ENCODE results near the gene CYCS.

Gene CYCS

DNA sequence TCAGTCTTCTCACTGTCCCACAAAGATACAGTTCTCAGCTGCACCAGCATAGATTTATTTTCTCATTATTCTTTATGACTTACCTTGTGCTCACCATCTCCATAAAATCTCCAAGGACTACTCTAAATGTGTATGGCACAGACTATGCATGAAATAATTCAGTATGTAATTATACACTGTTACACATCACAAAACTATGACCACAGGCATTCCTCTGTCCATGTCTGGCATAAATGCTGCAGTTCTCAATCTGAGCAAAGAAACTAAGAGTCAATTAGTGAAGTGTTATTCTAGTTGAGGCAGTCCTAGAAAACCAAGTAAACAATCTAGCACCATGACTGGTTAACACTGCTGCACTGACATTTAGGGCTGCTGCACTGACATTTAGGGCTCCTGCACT is 2.7 kb downstream of the CYCS start:
- Histone ChIP-seq H3K27ac (ENCODE audit: low read depth, low read length, poor library complexity, severe bottlenecking) (no peak overlapping the region), H2AFZ (ENCODE audit: low read length) (no peak overlapping the region), H3K27me3 (ENCODE audit: insufficient read depth, low read length) (no peaks in the 10 kb centered on the region), H3K9me3 (ENCODE audit: low read length) (no peaks in the 10 kb centered on the region), H3K9ac (ENCODE audit: low read length) (no peak overlapping the region), H3K4me2 (ENCODE audit: low read length) (no peak overlapping the region), H3K4me1 (ENCODE audit: insufficient read depth, low read length, severe bottlenecking) (peaks cover 54% of the 10 kb centered on the region), H3K4me3 (ENCODE audit: low read depth, low read length, poor library complexity, severe bottlenecking) (no peak overlapping the region), H4K20me1 (ENCODE audit: insufficient read depth, low read length) (no peaks in the 10 kb centered on the region), H3K9me2 (ENCODE audit: low read depth, low read length) (no peaks in the 10 kb centered on the region), H3K36me3 (ENCODE audit: insufficient read depth, low read length) (peaks cover 56% of the 10 kb centered on the region), H3F3A (ENCODE audit: insufficient read depth, low read length) (no peaks in the 10 kb centered on the region), H3K79me2 (ENCODE audit: insufficient read depth, low read length) (peaks cover 22% of the 10 kb centered on the region)
- TF ChIP-seq EZH2 (IDR thresholded peaks at IDR 0.05; ENCODE audit: borderline replicate concordance, low read length): no peak
- TF ChIP-seq, protein P1, sequence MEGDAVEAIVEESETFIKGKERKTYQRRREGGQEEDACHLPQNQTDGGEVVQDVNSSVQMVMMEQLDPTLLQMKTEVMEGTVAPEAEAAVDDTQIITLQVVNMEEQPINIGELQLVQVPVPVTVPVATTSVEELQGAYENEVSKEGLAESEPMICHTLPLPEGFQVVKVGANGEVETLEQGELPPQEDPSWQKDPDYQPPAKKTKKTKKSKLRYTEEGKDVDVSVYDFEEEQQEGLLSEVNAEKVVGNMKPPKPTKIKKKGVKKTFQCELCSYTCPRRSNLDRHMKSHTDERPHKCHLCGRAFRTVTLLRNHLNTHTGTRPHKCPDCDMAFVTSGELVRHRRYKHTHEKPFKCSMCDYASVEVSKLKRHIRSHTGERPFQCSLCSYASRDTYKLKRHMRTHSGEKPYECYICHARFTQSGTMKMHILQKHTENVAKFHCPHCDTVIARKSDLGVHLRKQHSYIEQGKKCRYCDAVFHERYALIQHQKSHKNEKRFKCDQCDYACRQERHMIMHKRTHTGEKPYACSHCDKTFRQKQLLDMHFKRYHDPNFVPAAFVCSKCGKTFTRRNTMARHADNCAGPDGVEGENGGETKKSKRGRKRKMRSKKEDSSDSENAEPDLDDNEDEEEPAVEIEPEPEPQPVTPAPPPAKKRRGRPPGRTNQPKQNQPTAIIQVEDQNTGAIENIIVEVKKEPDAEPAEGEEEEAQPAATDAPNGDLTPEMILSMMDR (IDR thresholded peaks at IDR 0.05; ENCODE audit: low read length): no peak

DNA sequence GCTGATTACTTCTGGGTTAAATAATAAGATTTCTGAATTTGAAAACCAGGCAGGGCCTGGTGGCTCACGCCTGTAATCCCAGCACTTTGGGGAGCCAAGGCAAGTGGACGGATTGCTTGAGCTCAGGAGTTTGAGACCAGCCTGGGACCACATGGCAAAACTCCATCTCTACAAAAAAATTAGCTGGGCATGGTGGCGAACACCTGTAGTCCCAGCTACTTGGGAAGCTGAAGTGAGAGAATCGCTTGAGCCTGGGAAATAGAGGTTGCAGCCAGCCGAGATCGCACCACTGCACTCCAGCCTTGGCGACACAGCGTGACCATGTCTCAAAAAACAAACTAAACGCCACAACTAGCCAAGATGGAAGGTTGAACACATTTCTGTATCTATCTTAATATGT is 3.5 kb downstream of the CYCS start:
- Histone ChIP-seq H3K4me3 (ENCODE audit: low read depth, low read length, poor library complexity, severe bottlenecking) (no peak overlapping the region), H3K79me2 (ENCODE audit: insufficient read depth, low read length) (peaks cover 22% of the 10 kb centered on the region), H2AFZ (ENCODE audit: low read length) (no peak overlapping the region), H3K27ac (ENCODE audit: low read depth, low read length, poor library complexity, severe bottlenecking) (no peak overlapping the region), H4K20me1 (ENCODE audit: insufficient read depth, low read length) (no peaks in the 10 kb centered on the region), H3K27me3 (ENCODE audit: insufficient read depth, low read length) (no peaks in the 10 kb centered on the region), H3F3A (ENCODE audit: insufficient read depth, low read length) (no peaks in the 10 kb centered on the region), H3K9ac (ENCODE audit: low read length) (no peak overlapping the region), H3K4me2 (ENCODE audit: low read length) (no peak overlapping the region), H3K9me2 (ENCODE audit: low read depth, low read length) (no peaks in the 10 kb centered on the region), H3K36me3 (ENCODE audit: insufficient read depth, low read length) (peaks cover 56% of the 10 kb centered on the region), H3K4me1 (ENCODE audit: insufficient read depth, low read length, severe bottlenecking) (peaks cover 55% of the 10 kb centered on the region), H3K9me3 (ENCODE audit: low read length) (no peaks in the 10 kb centered on the region)
- no peak for TF ChIP-seq EZH2 (IDR thresholded peaks at IDR 0.05; ENCODE audit: borderline replicate concordance, low read length)
- TF ChIP-seq, protein P1 (IDR thresholded peaks at IDR 0.05; ENCODE audit: low read length): no peak

DNA sequence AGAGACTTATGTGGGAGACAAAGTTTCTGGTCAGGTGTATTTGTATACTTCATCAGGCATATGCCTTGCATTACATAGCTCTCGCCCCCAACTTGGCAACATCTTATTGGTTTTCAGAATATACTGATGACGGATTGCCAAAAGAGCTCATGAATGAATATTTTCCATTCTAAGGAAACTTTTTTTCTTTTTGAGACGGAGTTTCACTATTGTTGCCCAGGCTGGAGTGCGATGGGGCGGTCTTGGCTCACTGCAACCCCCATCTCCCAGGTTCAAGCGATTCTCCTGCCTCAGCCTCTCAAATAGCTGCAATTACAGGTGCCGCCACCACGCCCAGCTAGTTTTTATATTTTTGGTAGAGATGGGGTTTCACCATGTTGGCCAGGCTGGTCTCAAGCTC is 6.0 kb downstream of the CYCS start:
- Histone ChIP-seq H3K36me3 (ENCODE audit: insufficient read depth, low read length) (peaks cover 52% of the 10 kb centered on the region), H3K27ac (ENCODE audit: low read depth, low read length, poor library complexity, severe bottlenecking) (no peak overlapping the region), H3K27me3 (ENCODE audit: insufficient read depth, low read length) (no peaks in the 10 kb centered on the region), H3K4me1 (ENCODE audit: insufficient read depth, low read length, severe bottlenecking) (peaks cover 46% of the 10 kb centered on the region), H3K4me3 (ENCODE audit: low read depth, low read length, poor library complexity, severe bottlenecking) (no peak overlapping the region), H3K9me3 (ENCODE audit: low read length) (no peaks in the 10 kb centered on the region), H2AFZ (ENCODE audit: low read length) (no peak overlapping the region), H4K20me1 (ENCODE audit: insufficient read depth, low read length) (no peaks in the 10 kb centered on the region), H3K4me2 (ENCODE audit: low read length) (0 out of 2 replicates have a peak overlapping the region, but pooled peaks have one; percentile 10), H3F3A (ENCODE audit: insufficient read depth, low read length) (no peaks in the 10 kb centered on the region), H3K9ac (ENCODE audit: low read length) (no peak overlapping the region), H3K9me2 (ENCODE audit: low read depth, low read length) (no peaks in the 10 kb centered on the region), H3K79me2 (ENCODE audit: insufficient read depth, low read length) (peaks cover 14% of the 10 kb centered on the region)
- TF ChIP-seq, protein P1 (IDR thresholded peaks at IDR 0.05; ENCODE audit: low read length): no peak
- TF ChIP-seq EZH2 (IDR thresholded peaks at IDR 0.05; ENCODE audit: borderline replicate concordance, low read length): no peak
